ENCODE results near the gene DNLZ. TPM values are rescaled to one million over a fixed set of nuclear protein-coding genes. Genes with fewer than 3 reads are reported as not detected.

Gene DNLZ
- total and polyA plus RNA-seq, 12 donors: 23.3 to 49.2 (median 32.5) TPM

DNA sequence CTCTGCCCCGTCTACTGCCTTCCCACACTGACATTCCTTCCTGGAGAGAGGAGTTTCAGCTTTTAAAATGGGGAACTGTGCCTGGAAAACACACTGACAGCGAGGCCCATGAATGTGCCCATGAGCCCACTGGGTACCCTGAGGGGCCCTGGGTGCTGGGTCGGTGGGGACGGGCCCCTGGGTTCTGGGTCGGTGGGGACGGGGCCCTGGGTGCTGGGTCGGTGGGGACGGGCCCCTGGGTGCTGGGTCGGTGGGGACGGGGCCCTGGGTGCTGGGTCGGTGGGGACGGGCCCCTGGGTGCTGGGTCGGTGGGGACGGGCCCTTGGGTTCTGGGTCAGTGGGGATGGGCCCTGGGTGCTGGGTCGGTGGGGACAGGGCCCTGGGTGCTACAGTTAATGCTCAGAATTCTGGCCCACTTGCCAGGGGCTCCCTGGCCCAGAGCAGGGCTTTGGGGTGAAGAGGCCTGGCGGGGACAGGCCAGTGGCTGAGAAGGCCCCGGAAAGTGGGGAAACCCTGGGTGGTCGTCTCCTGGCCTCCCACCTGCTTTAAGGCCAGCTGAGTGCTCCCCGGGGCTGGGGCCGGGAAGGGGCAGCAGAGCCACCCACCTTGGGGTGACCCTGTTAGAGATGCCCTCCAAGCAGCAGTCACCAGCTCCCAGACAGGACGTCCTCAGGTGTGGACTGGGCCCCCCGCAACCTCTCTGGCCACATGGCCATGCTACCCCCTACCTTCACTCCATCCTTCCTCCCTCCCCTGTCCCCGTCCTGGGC, 33.7 kb downstream of the DNLZ start:
- H3K27ac ChIP-seq: peak overlapping the region in 2 of 10 donors; percentile 84 to 86
- H3K36me3 ChIP-seq: peaks cover 0 to 9% (median 0%) of the 10 kb centered on the region in 9 donors
- no peak overlapping the region for H3K4me3 ChIP-seq

DNA sequence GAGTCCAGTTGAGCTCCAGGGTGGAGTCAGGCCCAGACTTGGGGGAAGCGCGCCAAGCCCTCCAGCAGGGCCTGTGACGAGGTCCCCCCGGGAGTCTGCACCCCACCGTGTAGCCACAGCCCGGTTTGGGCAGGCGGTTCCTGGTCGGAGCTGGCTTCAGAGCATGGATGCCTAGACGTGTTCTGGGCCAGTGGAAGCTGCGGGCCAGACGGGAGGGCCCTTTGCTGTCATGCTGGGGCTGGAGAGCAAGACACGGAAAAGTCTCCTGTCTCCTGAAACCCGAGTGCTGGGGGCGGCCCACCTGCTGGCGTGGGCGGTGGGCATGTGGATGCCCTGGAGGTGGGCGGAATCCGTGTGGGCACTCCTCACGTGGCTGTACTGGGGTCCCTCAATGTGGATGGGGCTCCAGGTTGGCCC, 34.3 kb downstream of the DNLZ start:
- intact Hi-C loops (cut with DNase I): loop anchor here in 1 of 10 donors (5.0 kb wide), 1 partner anchor 33 kb away; the partner anchor contains the start of gene DNLZ
- Histone ChIP-seq H3K4me3 (peak overlapping the region in 8 of 10 donors; percentile 55 to 91 (median 74)), H3K4me1 (peaks cover 24 to 56% (median 39%) of the 10 kb centered on the region in 9 donors), H3K27me3 (peaks cover 0 to 23% (median 0%) of the 10 kb centered on the region in 7 donors), H3K36me3 (peaks cover 0 to 9% (median 0%) of the 10 kb centered on the region in 9 donors), H3K27ac (peak overlapping the region in 8 of 10 donors; percentile 75 to 86 (median 83)), H3K9me3 (no peaks in the 10 kb centered on the region)
- TF ChIP-seq, protein P1, sequence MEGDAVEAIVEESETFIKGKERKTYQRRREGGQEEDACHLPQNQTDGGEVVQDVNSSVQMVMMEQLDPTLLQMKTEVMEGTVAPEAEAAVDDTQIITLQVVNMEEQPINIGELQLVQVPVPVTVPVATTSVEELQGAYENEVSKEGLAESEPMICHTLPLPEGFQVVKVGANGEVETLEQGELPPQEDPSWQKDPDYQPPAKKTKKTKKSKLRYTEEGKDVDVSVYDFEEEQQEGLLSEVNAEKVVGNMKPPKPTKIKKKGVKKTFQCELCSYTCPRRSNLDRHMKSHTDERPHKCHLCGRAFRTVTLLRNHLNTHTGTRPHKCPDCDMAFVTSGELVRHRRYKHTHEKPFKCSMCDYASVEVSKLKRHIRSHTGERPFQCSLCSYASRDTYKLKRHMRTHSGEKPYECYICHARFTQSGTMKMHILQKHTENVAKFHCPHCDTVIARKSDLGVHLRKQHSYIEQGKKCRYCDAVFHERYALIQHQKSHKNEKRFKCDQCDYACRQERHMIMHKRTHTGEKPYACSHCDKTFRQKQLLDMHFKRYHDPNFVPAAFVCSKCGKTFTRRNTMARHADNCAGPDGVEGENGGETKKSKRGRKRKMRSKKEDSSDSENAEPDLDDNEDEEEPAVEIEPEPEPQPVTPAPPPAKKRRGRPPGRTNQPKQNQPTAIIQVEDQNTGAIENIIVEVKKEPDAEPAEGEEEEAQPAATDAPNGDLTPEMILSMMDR (IDR thresholded peaks at IDR 0.05): no peak
- ATAC-seq: no peak
- 65 to 70% methylated on average over 19 of the region's 19 CpGs for WGBS, 2 donors
- DNase-seq: peak in 1 of 2 donors; percentile 18

More for the DNA sequence above, 33.7 kb downstream of the DNLZ start:
- WGBS, 2 donors: 88% methylated on average over 23 of the region's 23 CpGs
- ATAC-seq (no peak), DNase-seq (peak in 1 of 2 donors; percentile 11)
- peaks cover 0 to 23% (median 0%) of the 10 kb centered on the region in 7 donors for H3K27me3 ChIP-seq
- no peaks in the 10 kb centered on the region for H3K9me3 ChIP-seq
- H3K4me1 ChIP-seq: peaks cover 19 to 50% (median 39%) of the 10 kb centered on the region in 9 donors
- TF ChIP-seq, protein P1 (IDR thresholded peaks at IDR 0.05): no peak
- intact Hi-C loops (cut with DNase I): loop anchor here in 2 of 10 donors (5.0 kb wide), 2 partner anchors 32 to 67 kb away; partner anchors contain the start of gene DNLZ (in 1 of the 2)

DNA sequence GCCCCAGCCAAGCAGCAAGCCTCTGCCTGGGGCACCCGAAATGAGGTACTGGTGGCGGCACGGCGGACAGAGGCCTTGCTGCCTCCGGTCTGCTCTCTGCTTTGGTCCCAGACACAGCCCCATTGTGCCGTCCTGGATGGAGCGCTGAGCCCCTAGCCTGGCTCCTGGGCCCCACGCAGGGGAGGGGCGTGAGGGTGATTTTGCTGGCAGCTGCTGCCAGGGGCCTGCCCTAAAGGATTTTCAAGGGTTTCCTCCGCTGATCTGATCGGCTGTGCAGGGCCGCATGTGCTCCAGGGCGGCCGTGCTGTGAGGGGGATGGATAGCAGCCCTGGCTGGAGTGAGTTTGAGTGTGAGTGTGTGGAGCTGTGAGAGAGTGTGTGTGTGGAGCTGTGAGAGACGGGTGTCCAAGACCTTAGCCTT, 34.9 kb downstream of the DNLZ start:
- intact Hi-C loops (cut with DNase I): loop anchor here in 1 of 10 donors (5.0 kb wide), 1 partner anchor 34 kb away; the partner anchor contains the start of gene DNLZ
- peak overlapping the region; percentile 55 to 91 (median 74) for H3K4me3 ChIP-seq
- TF ChIP-seq, protein P1 (IDR thresholded peaks at IDR 0.05): no peak
- H3K9me3 ChIP-seq: no peaks in the 10 kb centered on the region
- peak overlapping the region; percentile 18 to 86 (median 83) for H3K27ac ChIP-seq
- peak; percentile 17 to 41 (median 28) for ATAC-seq
- H3K4me1 ChIP-seq: peaks cover 24 to 56% (median 39%) of the 10 kb centered on the region in 9 donors
- 13 to 33% methylated on average over 15 of the region's 15 CpGs for WGBS, 2 donors
- DNase-seq: peak in 1 of 2 donors; percentile 33
- peaks cover 0 to 23% (median 0%) of the 10 kb centered on the region in 7 donors for H3K27me3 ChIP-seq
- peaks cover 0 to 9% (median 0%) of the 10 kb centered on the region in 9 donors for H3K36me3 ChIP-seq

DNA sequence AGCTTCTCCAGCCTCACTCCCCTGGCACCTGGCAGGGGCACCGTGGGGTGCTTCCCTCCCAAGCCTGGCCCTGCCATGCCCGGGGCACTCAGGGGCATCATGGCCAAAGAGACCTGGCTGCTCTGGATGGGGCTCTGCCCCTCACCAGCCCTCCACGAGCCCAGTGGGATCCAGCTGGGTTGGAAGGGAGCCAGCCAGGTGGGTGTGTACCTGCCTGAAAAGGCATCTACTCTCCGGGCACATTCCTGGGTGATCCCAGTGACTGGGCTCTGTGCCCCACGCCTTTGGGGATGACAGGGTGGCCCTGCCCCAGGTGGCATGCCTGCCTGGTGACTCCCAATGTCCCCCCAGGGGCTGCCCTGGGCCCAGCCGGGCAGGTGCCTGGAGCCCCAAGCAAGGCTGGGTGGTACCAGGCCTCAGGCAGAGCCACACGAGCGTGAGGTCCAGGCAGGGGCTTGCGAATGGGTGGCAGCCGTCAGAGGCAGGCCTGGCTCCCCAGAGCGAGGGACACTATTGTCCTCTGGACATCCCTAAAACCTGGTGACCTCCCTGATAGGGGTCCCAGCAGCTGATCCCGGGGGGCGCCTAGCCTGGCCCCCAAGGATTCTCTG, 35.4 kb downstream of the DNLZ start:
- TF ChIP-seq, protein P1 (IDR thresholded peaks at IDR 0.05): no peak
- Histone ChIP-seq H3K27me3 (peaks cover 0 to 23% (median 0%) of the 10 kb centered on the region in 7 donors), H3K4me3 (peak overlapping the region; percentile 55 to 91 (median 74)), H3K4me1 (peaks cover 24 to 56% (median 39%) of the 10 kb centered on the region in 9 donors), H3K9me3 (no peaks in the 10 kb centered on the region), H3K36me3 (peaks cover 0 to 9% (median 0%) of the 10 kb centered on the region in 9 donors), H3K27ac (peak overlapping the region; percentile 18 to 86 (median 83))
- intact Hi-C loops (cut with DNase I): loop anchor here in 1 of 10 donors (5.0 kb wide), 1 partner anchor 34 kb away; the partner anchor contains the start of gene DNLZ
- ATAC-seq (peak in 5 of 8 donors; percentile 1 to 9 (median 3)), DNase-seq (no peak)
- 20 to 23% methylated on average over 13 of the region's 13 CpGs for WGBS, 2 donors

Measured in heart right ventricle (tissue), 16 donors.